SJSA1 (cell line): ENCODE measurements around the gene GNG14. TPM values are rescaled to one million over a fixed set of nuclear protein-coding genes. Genes with fewer than 3 reads are reported as not detected.
"Not testable (repeated sequence)": the region's sequence is repeated elsewhere in the genome, so short reads cannot be mapped to it uniquely, and the experiment has no call there.

Experiments
- DNase-seq, 2 experiments: peaks; one replicate each; pipeline ENCODE4 v3.0.0-alpha.2; 2015 to 2020; ENCODE audit warnings: low spot score in 2 of 2, low read depth in 1 of 2
- H3K27ac ChIP-seq: fragments of 250-450 bp; sonication (Bioruptor Pico); 2 replicates; pipeline ENCODE4 v1.5.1; 2020; ENCODE audit warnings: mild to moderate bottlenecking, moderate library complexity
- H3K27me3 ChIP-seq: fragments of 250-450 bp; sonication (Bioruptor Pico); replicated peaks from 2 replicates; pipeline ENCODE4 v1.5.1; 2020; ENCODE audit warnings: mild to moderate bottlenecking, moderate library complexity
- H3K36me3 ChIP-seq: fragments of 250-450 bp; sonication (Bioruptor Pico); 2 replicates; pipeline ENCODE4 v1.5.1; 2020; ENCODE audit warnings: mild to moderate bottlenecking
- H3K4me1 ChIP-seq: fragments of 250-450 bp; sonication (Bioruptor Pico); replicated peaks from 2 replicates; pipeline ENCODE4 v1.6.1; 2021; ENCODE audit warnings: mild to moderate bottlenecking
- H3K4me3 ChIP-seq: fragments of 250-450 bp; sonication (Bioruptor Pico); 2 replicates; pipeline ENCODE4 v1.5.1; 2020; ENCODE audit warnings: mild to moderate bottlenecking
- H3K9me3 ChIP-seq: fragments of 250-450 bp; sonication (Bioruptor Pico); replicated peaks from 2 replicates; pipeline ENCODE4 v1.5.1; 2020; ENCODE audit warnings: mild to moderate bottlenecking
- total RNA-seq: library from RNA; depleted of rRNA; stranded (reverse); fragments of >200 nt; shearing (Covaris generic); gene quantifications from 2 replicates; pipeline ENCODE4 v1.2.3, GENCODE V29; 2014

The GNG14 gene
- total RNA-seq, 1 experiment from 2014 or later, result not detected

DNA sequence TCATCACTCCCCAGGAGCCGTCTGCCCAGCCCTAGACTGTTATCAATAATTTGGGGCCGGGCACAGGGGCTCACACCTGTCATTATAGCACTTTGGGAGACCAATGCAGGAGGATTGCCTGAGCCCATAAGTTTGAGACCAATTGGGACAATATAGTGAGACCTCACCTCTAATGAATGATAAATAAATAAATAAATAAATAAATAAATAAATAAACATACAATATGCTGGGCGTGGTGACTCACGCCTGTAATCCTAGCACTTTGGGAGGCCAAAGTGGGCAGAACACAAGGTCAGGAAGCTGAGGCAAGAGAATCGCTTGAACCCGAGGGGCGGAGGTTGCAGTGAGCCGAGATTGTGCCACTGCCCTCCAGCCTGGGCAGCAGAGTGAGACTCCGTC, 25.5 kb downstream of the GNG14 start:
- H3K9me3 ChIP-seq, DNase-seq, H3K4me1 ChIP-seq, H3K27me3 ChIP-seq, H3K27ac ChIP-seq, H3K4me3 ChIP-seq: not testable (repeated sequence)
- H3K36me3 ChIP-seq, result peaks cover 93% of the 10 kb centered on the region

DNA sequence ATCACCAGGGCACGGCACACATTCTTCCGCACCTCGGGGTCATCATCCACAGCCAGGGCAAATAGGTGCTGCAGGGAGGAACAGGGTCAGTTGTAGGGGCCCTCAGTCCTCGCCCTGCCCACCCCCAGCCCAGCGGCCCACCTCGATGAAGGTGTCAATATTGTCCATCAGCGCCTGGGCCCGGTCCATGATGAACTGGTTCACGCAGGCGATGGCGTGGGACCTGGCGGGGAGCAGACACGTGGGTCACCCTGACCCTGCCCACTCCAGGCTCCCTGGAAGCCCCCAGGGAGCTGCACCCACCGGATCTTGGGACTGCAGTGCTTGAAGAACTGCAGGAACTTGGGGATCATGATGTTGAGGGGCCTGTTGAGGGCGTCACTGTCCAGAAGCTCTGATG, 27.3 kb downstream of the GNG14 start:
- Histone ChIP-seq H3K36me3 (peaks cover 91% of the 10 kb centered on the region), H3K27ac (no peak overlapping the region), H3K27me3 (no peaks in the 10 kb centered on the region), H3K9me3 (no peaks in the 10 kb centered on the region), H3K4me1 (peaks cover under 1% of the 10 kb centered on the region; the same call in 1 of the 2 replicates), H3K4me3 (no peak overlapping the region)
- DNase-seq, result no peak

DNA sequence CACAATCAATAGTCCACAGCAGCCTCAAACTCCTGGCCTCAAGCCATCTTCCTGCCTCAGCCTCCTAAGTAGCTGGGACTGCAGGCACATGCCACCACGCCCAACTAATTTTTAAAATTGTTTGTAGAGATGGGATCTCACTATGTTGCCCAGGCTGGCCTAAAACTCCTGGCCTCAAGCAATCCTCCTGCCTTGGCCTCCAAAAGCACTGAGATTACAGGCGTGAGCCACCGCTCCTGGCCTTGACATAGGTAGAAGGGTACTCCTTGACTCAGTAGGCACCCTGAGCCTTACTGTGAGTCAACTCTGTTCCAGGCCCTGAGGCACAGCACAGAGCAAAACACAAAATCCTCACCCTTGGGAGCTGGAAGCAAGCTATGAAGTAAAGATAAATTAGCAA, 28.1 kb downstream of the GNG14 start:
- peaks cover 90% of the 10 kb centered on the region for H3K36me3 ChIP-seq

DNA sequence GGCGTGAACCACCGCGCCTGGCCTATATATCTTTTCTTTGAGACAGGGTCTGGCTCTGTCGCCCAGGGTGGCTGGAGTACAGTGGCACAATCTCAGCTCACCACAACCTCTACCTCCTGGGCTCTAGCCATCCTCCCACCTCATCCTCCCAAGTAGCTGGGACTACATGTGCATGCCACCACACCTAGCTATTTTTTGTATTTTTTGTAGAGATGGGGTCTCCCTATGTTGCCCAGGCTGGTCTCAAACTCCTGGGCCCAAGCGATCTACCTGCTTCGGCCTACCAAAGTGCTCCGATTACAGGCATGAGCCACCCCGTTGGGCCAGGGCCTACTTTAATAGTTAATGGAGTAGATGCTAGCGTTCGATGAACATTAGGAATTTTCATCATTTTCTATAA, 32.5 kb downstream of the GNG14 start:
- Histone ChIP-seq H3K4me3 (peak overlapping the region; percentile 62), H3K9me3 (no peaks in the 10 kb centered on the region), H3K4me1 (peaks cover 27% of the 10 kb centered on the region), H3K27me3 (no peaks in the 10 kb centered on the region), H3K36me3 (peaks cover 53% of the 10 kb centered on the region), H3K27ac (no peak overlapping the region)
- DNase-seq, result no peak

More for the DNA sequence above, 28.1 kb downstream of the GNG14 start:
- H3K4me3 ChIP-seq, result no peak overlapping the region
- no peaks in the 10 kb centered on the region for H3K9me3 ChIP-seq
- H3K27me3 ChIP-seq, result no peaks in the 10 kb centered on the region
- no peak overlapping the region for H3K27ac ChIP-seq
- peaks cover 9% of the 10 kb centered on the region for H3K4me1 ChIP-seq
- no peak for DNase-seq

DNA sequence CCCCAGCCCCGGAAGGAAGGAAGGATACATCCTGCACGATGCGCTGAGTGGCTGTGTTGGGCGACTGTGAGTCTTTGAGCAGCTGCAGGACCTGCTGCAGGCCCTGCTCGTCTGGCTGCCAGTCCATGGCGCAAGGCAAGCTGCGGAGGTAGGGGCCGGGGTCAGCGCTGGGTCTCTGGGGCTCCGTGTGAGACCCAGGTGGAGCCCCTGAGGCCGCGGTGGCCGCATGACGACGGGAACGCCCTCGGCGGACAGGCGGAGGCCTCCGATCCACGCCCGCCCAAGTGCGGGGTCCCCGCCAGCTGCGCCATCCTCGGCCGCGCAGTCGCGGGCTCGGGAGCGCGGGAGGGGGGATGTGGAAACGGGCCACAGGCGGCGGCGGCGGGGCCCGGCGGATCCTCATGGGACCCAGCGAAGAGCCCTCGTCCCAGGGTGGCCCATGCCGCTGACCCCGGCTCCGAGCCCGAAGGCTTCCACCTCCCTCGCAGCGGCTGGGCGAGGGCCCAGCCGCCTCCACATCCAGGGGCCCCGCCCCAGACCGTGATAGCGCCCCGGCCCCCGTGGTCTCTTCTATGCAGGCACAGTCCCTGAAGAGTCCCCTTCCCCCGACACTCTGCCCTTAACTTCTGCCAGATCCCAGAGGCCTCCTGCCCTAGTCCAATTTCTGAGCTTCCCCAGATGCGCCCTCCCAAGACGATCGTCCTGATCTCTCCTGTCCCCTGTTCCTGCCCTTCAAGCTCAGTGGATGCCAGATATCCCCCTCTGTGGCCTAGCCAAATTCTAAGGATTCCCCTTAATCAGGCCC, 33.3 kb downstream of the GNG14 start:
- DNase-seq, result peak in 1 of 2 experiments; percentile 34
- Histone ChIP-seq H3K9me3 (no peaks in the 10 kb centered on the region), H3K36me3 (peaks cover 46% of the 10 kb centered on the region), H3K27me3 (no peaks in the 10 kb centered on the region), H3K4me3 (peak overlapping the region; percentile 62), H3K27ac (peak overlapping the region; percentile 87), H3K4me1 (peaks cover 27% of the 10 kb centered on the region)

DNA sequence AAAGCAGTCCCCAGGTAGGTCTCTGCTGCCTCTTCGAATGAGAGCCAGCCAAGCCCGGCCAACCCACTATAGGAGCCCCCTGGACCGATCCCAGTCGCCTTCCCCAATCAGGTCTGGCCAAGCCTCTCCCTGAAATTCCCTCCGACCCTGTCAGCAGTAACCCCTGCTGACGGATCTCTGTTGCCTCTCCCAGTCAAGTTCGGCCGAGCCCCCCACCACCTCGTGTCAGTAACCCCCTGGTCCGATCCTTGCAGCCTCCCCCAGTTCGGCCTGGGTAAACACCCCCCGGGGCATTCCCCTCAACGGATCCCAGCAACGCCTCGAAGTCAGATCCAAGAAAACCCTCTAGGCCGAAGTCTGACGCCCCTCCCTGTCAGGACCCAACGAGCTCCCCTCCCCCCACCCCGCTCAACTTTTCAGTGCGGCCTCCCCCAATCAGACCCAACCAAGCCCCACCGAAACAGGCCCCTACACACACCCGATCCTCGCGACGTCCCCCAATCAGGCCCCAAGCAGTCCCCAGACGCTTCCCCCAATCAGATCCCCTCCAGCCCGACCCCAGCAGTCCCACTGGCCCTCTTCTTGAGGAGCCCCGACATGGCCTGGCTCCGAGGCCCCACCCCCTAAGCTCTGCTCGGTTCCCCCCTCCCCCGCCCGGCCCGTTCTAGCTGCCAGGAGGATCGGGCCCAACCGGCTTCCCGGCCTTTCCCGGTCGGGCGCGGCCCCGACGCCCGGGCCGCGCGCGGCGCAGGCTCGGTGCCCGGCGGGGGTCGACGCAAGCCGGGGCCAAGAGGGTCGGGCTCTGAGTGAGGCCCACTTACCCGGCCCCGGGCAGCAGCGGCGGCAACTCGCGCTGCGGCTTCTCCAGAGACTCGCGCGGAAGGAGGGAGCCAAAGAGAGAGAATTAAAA, 34.1 kb downstream of the GNG14 start:
- DNase-seq, result peak; percentile 58 to 87
- Histone ChIP-seq H3K4me3 (peak overlapping the region; percentile 62), H3K9me3 (no peaks in the 10 kb centered on the region), H3K36me3 (peaks cover 42% of the 10 kb centered on the region), H3K27me3 (no peaks in the 10 kb centered on the region), H3K27ac (peak overlapping the region; percentile 87), H3K4me1 (peaks cover 27% of the 10 kb centered on the region)

DNA sequence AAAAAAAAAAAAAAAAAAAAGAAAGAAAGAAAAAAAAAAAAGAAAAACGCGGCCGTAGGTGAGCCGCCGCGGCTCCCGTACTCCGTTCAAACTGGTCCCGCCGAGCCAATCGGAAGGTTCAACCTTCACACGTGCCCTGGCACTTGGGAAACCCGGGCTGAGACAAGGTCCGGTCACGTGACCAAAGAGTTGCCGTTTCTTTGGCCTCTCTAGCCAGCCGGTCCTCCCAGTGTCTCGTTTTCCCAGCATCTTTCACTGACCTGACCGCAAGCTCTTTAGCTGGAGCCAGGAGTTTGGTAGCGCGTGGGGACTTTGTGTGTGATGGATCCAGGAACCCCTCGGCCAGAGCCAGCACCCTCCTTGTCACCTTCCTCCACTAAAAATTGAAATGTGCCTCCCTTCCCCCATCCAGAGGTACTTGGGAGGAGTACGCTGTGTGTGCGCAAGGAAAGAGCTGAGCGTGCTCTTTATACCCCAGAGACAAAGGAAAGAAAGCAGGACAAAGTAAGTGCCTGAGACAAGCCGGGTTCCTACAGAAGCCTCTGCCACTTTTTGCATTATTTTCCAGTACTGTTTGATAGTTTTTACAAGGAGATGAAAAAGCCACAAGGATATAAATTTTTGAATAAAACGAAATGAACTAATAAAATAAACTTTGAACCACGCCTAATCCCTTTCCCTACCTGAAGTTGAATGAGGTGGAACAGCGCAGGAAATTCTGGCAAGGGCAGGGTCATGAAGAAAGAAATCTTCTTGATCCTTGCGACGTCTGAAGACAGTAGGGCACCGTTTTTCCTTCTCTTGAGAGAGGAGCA, 35.0 kb downstream of the GNG14 start:
- peaks cover 38% of the 10 kb centered on the region for H3K36me3 ChIP-seq
- H3K27ac ChIP-seq, result peak overlapping the region; percentile 87
- no peaks in the 10 kb centered on the region for H3K27me3 ChIP-seq
- peaks cover 27% of the 10 kb centered on the region for H3K4me1 ChIP-seq
- no peaks in the 10 kb centered on the region for H3K9me3 ChIP-seq
- DNase-seq, result peak; percentile 96 to 99
- peak overlapping the region; percentile 62 for H3K4me3 ChIP-seq

DNA sequence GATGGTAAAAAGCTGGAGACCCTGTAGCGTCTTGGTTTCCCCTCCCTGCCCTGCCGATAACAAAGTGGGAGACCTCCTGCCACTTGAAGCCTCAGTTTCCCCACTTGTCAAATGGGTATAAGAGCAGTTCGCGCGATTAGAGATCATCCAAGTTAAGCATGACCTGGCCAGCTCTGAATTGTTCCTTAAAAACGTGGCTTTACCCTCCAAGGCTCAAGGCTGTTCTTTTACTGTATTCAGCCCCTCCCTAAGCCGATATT, 35.5 kb downstream of the GNG14 start:
- H3K36me3 ChIP-seq, result peaks cover 38% of the 10 kb centered on the region
- H3K27me3 ChIP-seq, result no peaks in the 10 kb centered on the region
- peak overlapping the region; percentile 62 for H3K4me3 ChIP-seq
- H3K9me3 ChIP-seq, result no peaks in the 10 kb centered on the region
- peaks cover 27% of the 10 kb centered on the region for H3K4me1 ChIP-seq
- H3K27ac ChIP-seq, result peak overlapping the region; percentile 87
- DNase-seq, result no peak

DNA sequence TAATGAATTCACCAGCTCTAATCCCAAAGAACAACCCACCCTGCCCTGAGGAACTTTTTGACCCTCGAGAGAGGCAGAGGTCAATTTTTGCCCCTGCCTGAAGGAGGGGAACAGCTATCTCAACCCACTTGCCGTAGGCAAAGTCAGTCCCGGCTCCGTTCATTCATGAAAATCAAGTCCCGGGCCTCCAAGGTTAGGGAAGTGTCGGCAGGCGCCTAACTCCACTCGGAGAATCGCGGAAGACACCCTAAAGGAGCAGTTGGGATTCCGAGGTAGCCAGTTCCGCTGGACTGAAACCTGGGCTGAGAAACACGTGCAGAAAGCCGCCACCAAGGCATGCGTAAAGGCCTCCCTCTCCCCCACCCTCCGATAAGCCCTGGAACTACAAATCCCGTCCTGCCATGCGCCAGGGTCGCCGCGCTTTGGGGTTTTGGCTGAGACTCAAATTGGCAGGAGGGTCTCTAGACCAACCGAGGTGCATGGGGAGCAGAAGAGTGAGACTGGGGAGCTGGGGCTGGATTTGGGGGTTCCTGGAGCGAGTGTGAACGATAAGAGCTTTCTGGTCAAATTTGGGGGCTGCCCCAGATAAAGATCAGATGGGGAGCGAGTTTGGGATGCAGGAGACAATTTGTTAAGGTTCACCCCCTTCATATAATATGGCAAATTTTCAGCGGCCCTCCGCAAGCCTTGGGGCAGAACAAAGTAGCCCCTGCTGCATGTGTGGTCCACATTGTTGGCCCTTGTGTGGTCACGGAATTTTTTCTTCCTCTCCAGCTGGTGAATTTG, 36.0 kb downstream of the GNG14 start, which contains the start of gene TNPO2:
TNPO2 (minus strand) TSS at position 292 of the 786 bp plus-strand sequence. CDS start 2,955 bp downstream, outside the sequence.
- peaks cover 38% of the 10 kb centered on the region for H3K36me3 ChIP-seq
- no peaks in the 10 kb centered on the region for H3K9me3 ChIP-seq
- H3K27me3 ChIP-seq, result no peaks in the 10 kb centered on the region
- peak within 1 kb of the TSS; percentile 87 for H3K27ac ChIP-seq
- peak within 1 kb of the TSS; percentile 62 for H3K4me3 ChIP-seq
- peaks cover 27% of the 10 kb centered on the region for H3K4me1 ChIP-seq
- DNase-seq, result peak; percentile 72 to 77

DNA sequence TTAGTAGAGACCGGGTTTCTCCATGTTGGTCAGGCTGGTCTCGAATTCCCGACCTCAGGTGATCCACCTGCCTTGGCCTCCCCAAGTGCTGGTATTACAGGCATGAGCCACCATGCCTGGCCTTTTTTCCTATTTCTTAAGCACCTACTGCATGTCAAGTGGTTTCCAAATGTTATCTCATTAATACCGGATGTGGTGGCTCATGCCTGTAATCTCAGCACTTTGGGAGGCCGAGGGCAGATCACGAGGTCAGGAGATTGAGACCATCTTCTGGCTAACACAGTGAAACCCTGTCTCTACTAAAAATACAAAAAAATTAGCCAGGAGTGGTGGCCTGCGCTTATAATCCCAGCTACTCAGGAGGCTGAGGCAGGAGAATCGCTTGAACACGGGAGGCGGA, 37.8 kb downstream of the GNG14 start:
- not testable (repeated sequence) for H3K4me3 ChIP-seq, H3K27ac ChIP-seq, H3K27me3 ChIP-seq, DNase-seq, H3K9me3 ChIP-seq
- Histone ChIP-seq H3K36me3 (peaks cover 42% of the 10 kb centered on the region), H3K4me1 (peaks cover 21% of the 10 kb centered on the region)

DNA sequence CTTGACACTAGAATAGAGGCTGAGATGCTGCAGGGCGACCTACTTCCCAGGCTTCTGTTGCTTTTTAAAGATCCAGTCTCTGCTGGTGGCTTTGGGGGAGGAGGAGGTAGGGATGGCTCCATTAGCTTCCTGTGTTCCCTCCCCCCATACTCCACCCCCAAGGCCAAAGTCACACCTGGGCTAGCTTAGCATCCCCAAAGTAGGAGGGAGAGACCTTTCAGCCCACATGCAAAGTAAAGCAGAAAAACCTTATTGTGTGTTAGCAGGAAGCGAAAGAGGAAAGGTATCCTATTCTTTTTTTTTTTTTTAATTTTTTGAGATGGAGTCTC, 39.2 kb downstream of the GNG14 start:
- no peak for DNase-seq
- Histone ChIP-seq H3K36me3 (peaks cover 48% of the 10 kb centered on the region), H3K27ac (no peak overlapping the region), H3K4me3 (no peak overlapping the region), H3K27me3 (no peaks in the 10 kb centered on the region), H3K4me1 (peaks cover 16% of the 10 kb centered on the region), H3K9me3 (no peaks in the 10 kb centered on the region)

DNA sequence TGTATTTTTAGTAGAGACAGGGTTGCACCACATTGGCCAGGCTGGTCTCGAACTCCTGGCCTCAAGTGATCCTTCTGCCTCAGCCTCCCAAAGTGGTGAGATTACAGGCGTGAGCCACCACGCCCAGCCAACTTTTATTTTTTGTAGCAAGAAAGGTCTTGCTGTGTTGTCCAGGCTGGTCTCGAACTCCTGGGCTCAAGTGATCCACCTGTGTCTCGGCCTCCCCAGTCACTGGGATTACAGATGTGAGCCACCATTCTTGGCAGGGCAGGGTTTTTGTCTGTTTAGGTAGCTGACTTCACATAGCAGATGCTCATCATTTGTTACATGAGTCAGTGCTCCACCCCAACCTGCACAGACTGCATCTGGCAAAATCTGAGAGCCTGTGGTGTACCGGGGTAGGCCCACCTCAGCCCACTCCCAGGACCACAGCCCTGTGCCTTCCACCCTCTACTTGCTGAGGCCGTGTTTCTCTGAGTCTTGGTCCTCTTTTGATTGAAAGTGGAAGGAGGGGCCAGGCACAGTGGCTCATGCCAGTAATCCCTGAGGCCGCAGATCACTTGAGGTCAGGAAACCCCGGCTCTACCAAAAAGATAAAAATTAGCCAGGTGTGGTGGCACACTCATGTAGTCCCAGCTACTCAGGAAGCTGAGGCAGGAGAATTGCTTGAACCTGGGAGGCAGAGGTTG, 40.1 kb downstream of the GNG14 start:
- Histone ChIP-seq H3K27ac (no peak overlapping the region), H3K4me1 (peaks cover 19% of the 10 kb centered on the region), H3K36me3 (peaks cover 57% of the 10 kb centered on the region), H3K9me3 (no peaks in the 10 kb centered on the region), H3K4me3 (no peak overlapping the region), H3K27me3 (no peaks in the 10 kb centered on the region)
- no peak for DNase-seq
